ENCODE measurements around the gene CCDC77.

DNA sequence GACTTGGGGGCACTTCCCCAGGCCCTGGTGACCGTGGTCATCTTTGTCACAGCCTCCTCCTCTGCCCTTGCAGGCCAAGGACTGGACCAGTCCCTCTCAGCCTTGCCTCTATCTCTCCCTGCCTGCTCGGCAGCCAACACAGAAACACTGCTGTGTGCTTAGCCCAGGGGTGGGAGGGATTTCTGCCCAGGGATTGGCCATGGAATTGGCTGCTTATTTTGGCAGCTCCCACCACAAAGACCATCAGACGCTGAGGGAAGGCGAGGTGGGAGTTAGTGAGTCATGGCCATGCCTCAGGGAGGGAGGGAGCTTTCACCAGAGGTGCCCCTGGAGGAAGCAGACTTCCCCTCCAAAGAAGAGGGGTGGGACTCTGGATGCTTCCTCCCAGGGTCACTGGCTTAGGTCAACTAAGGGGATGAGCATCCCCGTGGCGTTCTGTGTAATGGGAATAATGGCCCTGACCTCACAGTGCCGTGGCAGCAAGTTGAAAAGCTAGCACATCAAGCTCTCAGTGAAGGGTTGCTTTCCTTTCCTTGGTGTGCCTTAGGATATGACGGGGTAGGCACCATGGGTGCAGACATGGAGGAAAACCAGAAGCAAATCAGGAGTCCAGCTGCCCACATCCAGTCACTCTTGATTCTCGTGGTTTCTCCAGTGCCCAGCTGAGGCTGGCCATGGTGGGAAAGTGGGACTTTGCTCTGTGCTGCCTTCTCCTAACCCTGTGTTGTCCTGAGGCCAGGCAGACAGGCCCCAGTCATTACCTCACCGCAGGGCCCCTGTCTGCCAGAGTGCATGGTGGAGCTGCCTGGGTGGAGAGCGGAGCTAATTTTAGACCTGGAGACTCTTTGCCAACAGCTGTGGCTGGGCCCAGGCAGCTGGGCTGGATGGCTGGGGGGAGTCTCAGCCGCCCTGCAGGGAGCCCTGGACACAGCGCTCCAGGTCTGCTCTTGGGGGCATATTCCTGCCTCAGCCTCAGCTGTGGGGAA, 79.7 kb downstream of the CCDC77 start:
- TF ChIP-seq, protein P1, sequence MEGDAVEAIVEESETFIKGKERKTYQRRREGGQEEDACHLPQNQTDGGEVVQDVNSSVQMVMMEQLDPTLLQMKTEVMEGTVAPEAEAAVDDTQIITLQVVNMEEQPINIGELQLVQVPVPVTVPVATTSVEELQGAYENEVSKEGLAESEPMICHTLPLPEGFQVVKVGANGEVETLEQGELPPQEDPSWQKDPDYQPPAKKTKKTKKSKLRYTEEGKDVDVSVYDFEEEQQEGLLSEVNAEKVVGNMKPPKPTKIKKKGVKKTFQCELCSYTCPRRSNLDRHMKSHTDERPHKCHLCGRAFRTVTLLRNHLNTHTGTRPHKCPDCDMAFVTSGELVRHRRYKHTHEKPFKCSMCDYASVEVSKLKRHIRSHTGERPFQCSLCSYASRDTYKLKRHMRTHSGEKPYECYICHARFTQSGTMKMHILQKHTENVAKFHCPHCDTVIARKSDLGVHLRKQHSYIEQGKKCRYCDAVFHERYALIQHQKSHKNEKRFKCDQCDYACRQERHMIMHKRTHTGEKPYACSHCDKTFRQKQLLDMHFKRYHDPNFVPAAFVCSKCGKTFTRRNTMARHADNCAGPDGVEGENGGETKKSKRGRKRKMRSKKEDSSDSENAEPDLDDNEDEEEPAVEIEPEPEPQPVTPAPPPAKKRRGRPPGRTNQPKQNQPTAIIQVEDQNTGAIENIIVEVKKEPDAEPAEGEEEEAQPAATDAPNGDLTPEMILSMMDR (conservative IDR thresholded peaks at IDR 0.05; ENCODE audit: low read depth in 2 of 2) = no peak
- no peak for TF ChIP-seq POLR2AphosphoS5 (IDR thresholded peaks at IDR 0.05; ENCODE audit: low read depth)
- TF ChIP-seq EZH2 (IDR thresholded peaks at IDR 0.05; ENCODE audit: low read depth, unreplicated experiment) = no peak
- no peak for TF ChIP-seq EZH2phosphoT487 (IDR thresholded peaks at IDR 0.05; ENCODE audit: unreplicated experiment)
- TF ChIP-seq, protein P2, sequence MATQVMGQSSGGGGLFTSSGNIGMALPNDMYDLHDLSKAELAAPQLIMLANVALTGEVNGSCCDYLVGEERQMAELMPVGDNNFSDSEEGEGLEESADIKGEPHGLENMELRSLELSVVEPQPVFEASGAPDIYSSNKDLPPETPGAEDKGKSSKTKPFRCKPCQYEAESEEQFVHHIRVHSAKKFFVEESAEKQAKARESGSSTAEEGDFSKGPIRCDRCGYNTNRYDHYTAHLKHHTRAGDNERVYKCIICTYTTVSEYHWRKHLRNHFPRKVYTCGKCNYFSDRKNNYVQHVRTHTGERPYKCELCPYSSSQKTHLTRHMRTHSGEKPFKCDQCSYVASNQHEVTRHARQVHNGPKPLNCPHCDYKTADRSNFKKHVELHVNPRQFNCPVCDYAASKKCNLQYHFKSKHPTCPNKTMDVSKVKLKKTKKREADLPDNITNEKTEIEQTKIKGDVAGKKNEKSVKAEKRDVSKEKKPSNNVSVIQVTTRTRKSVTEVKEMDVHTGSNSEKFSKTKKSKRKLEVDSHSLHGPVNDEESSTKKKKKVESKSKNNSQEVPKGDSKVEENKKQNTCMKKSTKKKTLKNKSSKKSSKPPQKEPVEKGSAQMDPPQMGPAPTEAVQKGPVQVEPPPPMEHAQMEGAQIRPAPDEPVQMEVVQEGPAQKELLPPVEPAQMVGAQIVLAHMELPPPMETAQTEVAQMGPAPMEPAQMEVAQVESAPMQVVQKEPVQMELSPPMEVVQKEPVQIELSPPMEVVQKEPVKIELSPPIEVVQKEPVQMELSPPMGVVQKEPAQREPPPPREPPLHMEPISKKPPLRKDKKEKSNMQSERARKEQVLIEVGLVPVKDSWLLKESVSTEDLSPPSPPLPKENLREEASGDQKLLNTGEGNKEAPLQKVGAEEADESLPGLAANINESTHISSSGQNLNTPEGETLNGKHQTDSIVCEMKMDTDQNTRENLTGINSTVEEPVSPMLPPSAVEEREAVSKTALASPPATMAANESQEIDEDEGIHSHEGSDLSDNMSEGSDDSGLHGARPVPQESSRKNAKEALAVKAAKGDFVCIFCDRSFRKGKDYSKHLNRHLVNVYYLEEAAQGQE (IDR thresholded peaks at IDR 0.05; ENCODE audit: unreplicated experiment) = no peak
- TF ChIP-seq JUNB (IDR thresholded peaks at IDR 0.05; ENCODE audit: unreplicated experiment) = no peak
- no peak for TF ChIP-seq STAT1 (IDR thresholded peaks at IDR 0.05; ENCODE audit: unreplicated experiment)
- TF ChIP-seq, protein P3, sequence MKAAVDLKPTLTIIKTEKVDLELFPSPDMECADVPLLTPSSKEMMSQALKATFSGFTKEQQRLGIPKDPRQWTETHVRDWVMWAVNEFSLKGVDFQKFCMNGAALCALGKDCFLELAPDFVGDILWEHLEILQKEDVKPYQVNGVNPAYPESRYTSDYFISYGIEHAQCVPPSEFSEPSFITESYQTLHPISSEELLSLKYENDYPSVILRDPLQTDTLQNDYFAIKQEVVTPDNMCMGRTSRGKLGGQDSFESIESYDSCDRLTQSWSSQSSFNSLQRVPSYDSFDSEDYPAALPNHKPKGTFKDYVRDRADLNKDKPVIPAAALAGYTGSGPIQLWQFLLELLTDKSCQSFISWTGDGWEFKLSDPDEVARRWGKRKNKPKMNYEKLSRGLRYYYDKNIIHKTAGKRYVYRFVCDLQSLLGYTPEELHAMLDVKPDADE (IDR thresholded peaks at IDR 0.05) = no peak

Data from GM23338 (cell line).